B cell (primary cell): ENCODE data around the gene ZMIZ1. TPM values are rescaled to one million over a fixed set of nuclear protein-coding genes. Genes with fewer than 3 reads are reported as not detected.

Experiments
- ATAC-seq: fragments of 200-7000 bp; cut with Tn5 transposase; one replicate; pipeline ENCODE4 v1.10.0; 2021; ENCODE audit warnings: low read depth, mild to moderate bottlenecking, moderate number of reproducible peaks, moderate library complexity
- CTCF ChIA-PET: fragments of 350-600 bp; sonication (Branson Sonifier 250); formaldehyde crosslinking; loops from one replicate; lab custom pipeline; 2021; ENCODE audit warnings: antibody characterized with exemption, inconsistent platforms; lab: Charles Lee
- POLR2A ChIA-PET: fragments of 350-600 bp; sonication (Branson Sonifier 250); formaldehyde crosslinking; loops from one replicate; lab custom pipeline; 2021; ENCODE audit warnings: antibody characterized with exemption; lab: Charles Lee
- DNase-seq: peaks from one replicate; pipeline ENCODE4 v3.0.0; 2013
- H2AFZ ChIP-seq: 2 replicates; pipeline ENCODE4 v1.6.1; 2012; ENCODE audit warnings: mild to moderate bottlenecking, low read depth, low read length; ENCODE audit not compliant: insufficient read depth, poor library complexity, severe bottlenecking
- H3K27ac ChIP-seq, 2 donors: 1 replicate in 1 of 2; 2 replicates in 1 of 2; pipeline ENCODE4 v1.5.1; 2012 to 2013; ENCODE audit warnings: low read length in 2 of 2, mild to moderate bottlenecking in 2 of 2, moderate library complexity in 1 of 2
- H3K27me3 ChIP-seq, 4 experiments: fragments of 200-600 bp in 1 of 4; sonication (generic) in 1 of 4; replicated peaks in 1 of 4; 1 replicate in 2 of 4; 2 replicates in 2 of 4; pipeline versions ENCODE4 v1.6.1 to v1.7.0; 2013 to 2016; ENCODE audit warnings: low read length in 3 of 4, mild to moderate bottlenecking in 2 of 4, mixed read lengths in 1 of 4, moderate library complexity in 1 of 4; ENCODE audit not compliant: insufficient read depth in 4 of 4, control insufficient read depth in 3 of 4; ENCODE audit errors: control extremely low read depth in 1 of 4
- H3K36me3 ChIP-seq, 2 experiments: replicated peaks in 1 of 2; 1 replicate in 1 of 2; 2 replicates in 1 of 2; pipeline versions ENCODE4 v1.6.1 to v1.7.1; 2013; ENCODE audit warnings: low read length in 1 of 2; ENCODE audit not compliant: insufficient read depth in 2 of 2, control insufficient read depth in 1 of 2; ENCODE audit errors: control extremely low read depth in 1 of 2, extremely low read depth in 1 of 2
- H3K4me1 ChIP-seq, 2 donors: fragments of 200-600 bp in 1 of 2; sonication (generic) in 1 of 2; 1 replicate in 1 of 2; 2 replicates in 1 of 2; pipeline versions ENCODE4 v1.5.1 to v1.6.1; 2013 to 2017; ENCODE audit warnings: low read length in 2 of 2; ENCODE audit not compliant: control insufficient read depth in 2 of 2, insufficient read depth in 2 of 2
- H3K4me2 ChIP-seq: replicated peaks from 2 replicates; pipeline ENCODE3; 2012; ENCODE audit warnings: mild to moderate bottlenecking, low read depth, low read length; ENCODE audit not compliant: poor library complexity, severe bottlenecking
- H3K4me3 ChIP-seq, 5 experiments: fragments of 200-600 bp in 1 of 5; sonication (generic) in 1 of 5; 1 replicate in 3 of 5; 2 replicates in 2 of 5; pipeline versions ENCODE4 v1.5.1 to v1.7.0; 2011 to 2016; ENCODE audit warnings: low read length in 4 of 5, mild to moderate bottlenecking in 4 of 5, low read depth in 2 of 5, control low read depth in 1 of 5, moderate library complexity in 1 of 5; ENCODE audit not compliant: insufficient read depth in 1 of 5; ENCODE audit errors: control extremely low read depth in 1 of 5, extremely low read depth in 1 of 5
- H3K79me2 ChIP-seq: fragments of 200-600 bp; sonication (generic); one replicate; pipeline ENCODE4 v1.6.0; 2016; ENCODE audit warnings: low read length; ENCODE audit not compliant: control insufficient read depth, insufficient read depth
- H3K9ac ChIP-seq: fragments of 200-600 bp; sonication (generic); 2 replicates; pipeline ENCODE4 v1.6.1; 2017; ENCODE audit warnings: mild to moderate bottlenecking, low read length, moderate library complexity
- H3K9me3 ChIP-seq, 3 donors: one replicate each; pipeline versions ENCODE4 v1.6.1 to v1.7.1; 2013; ENCODE audit warnings: low read length in 2 of 3; ENCODE audit not compliant: control insufficient read depth in 2 of 3, insufficient read depth in 1 of 3; ENCODE audit errors: control extremely low read depth in 1 of 3
- H4K20me1 ChIP-seq: 2 replicates; pipeline ENCODE4 v1.6.0; 2012; ENCODE audit warnings: mild to moderate bottlenecking, low read length; ENCODE audit not compliant: insufficient read depth, control insufficient read depth, poor library complexity, severe bottlenecking
- H3K27ac Mint-ChIP-seq: one replicate; pipeline ENCODE4 v1.8.0; 2021; ENCODE audit warnings: mixed read lengths
- H3K27me3 Mint-ChIP-seq: one replicate; pipeline ENCODE4 v1.8.0; 2021; ENCODE audit warnings: mixed read lengths
- H3K4me1 Mint-ChIP-seq: one replicate; pipeline ENCODE4 v1.8.0; 2021; ENCODE audit warnings: mixed read lengths
- H3K4me3 Mint-ChIP-seq: one replicate; pipeline ENCODE4 v1.8.0; 2021; ENCODE audit warnings: mixed read lengths
- H3K9me3 Mint-ChIP-seq: one replicate; pipeline ENCODE4 v1.8.0; 2022; ENCODE audit warnings: mixed read lengths; ENCODE audit not compliant: insufficient read depth
- EZH2 ChIP-seq: IDR thresholded peaks from 2 replicates; pipeline ENCODE4 v1.6.1; 2012; ENCODE audit warnings: borderline replicate concordance, low read depth, mild to moderate bottlenecking, moderate library complexity, low read length; ENCODE audit not compliant: insufficient read depth, poor library complexity, severe bottlenecking
- WGBS: methylation state at CpG from one replicate; pipeline ENCODE4 v1.1.5; 2013; ENCODE audit warnings: missing lambda C conversion rate; ENCODE audit not compliant: insufficient coverage; 5-methylcytosine and 5-hydroxymethylcytosine counted together
- intact Hi-C: fragments of 100-400 bp; cut with micrococcal nuclease; formaldehyde crosslinking; loops from one replicate; pipeline ENCODE4 v1.10.0; 2022
- polyA plus RNA-seq: library from polyadenylated mRNA; depleted of rRNA; stranded (reverse); fragments of >200 nt; gene quantifications from 2 replicates; pipeline ENCODE4 v1.2.3, GENCODE V29; 2012
- total RNA-seq, 2 donors: library from RNA; stranded (reverse); fragments of 120-200 nt in 1 of 2; gene quantifications; 1 replicate in 1 of 2; 2 replicates in 1 of 2; pipeline versions ENCODE4 v1.2.3 to v1.2.4, GENCODE V29; 2013 to 2022
- TF ChIP-seq, protein P1 (sequence below): fragments of 200-600 bp; IDR thresholded peaks from one replicate; pipeline ENCODE4 v1.8.0; 2022; ENCODE audit warnings: antibody characterized with exemption, mild to moderate bottlenecking

The ZMIZ1 gene
- total and polyA plus RNA-seq, 2 donors (not counting 1 experiment from before 2014, with no cell fraction given), result 14.3 to 64.9 TPM

DNA sequence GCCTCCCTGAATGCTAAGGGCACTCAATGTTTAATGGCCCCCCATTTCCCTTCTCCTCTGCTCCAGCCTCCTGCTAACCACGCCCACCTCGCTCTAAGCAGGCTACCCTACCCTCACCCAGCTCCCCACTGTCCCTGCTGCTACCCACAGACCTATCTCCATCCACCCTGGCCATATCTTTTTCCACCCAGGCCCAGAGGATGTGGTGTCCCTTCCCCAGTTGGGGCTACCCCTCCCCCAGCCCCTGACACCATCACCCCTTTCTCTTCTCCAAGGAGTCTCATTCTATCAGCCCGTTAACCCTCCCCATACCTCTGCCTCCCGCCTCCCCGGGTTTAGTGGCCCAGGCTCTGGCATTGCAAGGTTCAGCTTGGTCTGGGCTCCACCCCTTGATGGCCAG is 249.6 kb downstream of the ZMIZ1 start:
- Histone ChIP-seq H3K4me1 (peaks cover 27 to 34% of the 10 kb centered on the region in 2 donors), H3K4me3 (no peak overlapping the region), H4K20me1 (no peaks in the 10 kb centered on the region), H3K36me3 (peaks cover 0 to 5% of the 10 kb centered on the region in 2 experiments), H3K79me2 (no peaks in the 10 kb centered on the region), H3K4me2 (no peak overlapping the region), H2AFZ (no peak overlapping the region), H3K27me3 (no peaks in the 10 kb centered on the region), H3K9me3 (no peaks in the 10 kb centered on the region), H3K9ac (no peak overlapping the region), H3K27ac (no peak overlapping the region)
- POLR2A ChIA-PET, result interaction anchor here (1.5 to 1.6 kb wide), 2 partner anchors 13 to 28 kb away, joined by 4 to 6 read pairs; no protein-coding TSS in a partner anchor
- no peaks in the 10 kb centered on the region for H3K27me3 Mint-ChIP-seq
- no peak for DNase-seq
- peaks cover 3% of the 10 kb centered on the region for H3K9me3 Mint-ChIP-seq
- TF ChIP-seq, protein P1, sequence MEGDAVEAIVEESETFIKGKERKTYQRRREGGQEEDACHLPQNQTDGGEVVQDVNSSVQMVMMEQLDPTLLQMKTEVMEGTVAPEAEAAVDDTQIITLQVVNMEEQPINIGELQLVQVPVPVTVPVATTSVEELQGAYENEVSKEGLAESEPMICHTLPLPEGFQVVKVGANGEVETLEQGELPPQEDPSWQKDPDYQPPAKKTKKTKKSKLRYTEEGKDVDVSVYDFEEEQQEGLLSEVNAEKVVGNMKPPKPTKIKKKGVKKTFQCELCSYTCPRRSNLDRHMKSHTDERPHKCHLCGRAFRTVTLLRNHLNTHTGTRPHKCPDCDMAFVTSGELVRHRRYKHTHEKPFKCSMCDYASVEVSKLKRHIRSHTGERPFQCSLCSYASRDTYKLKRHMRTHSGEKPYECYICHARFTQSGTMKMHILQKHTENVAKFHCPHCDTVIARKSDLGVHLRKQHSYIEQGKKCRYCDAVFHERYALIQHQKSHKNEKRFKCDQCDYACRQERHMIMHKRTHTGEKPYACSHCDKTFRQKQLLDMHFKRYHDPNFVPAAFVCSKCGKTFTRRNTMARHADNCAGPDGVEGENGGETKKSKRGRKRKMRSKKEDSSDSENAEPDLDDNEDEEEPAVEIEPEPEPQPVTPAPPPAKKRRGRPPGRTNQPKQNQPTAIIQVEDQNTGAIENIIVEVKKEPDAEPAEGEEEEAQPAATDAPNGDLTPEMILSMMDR, result no peak
- TF ChIP-seq EZH2, result no peak
- no peak overlapping the region for H3K27ac Mint-ChIP-seq
- WGBS, result 94% methylated on average over 5 of the region's 5 CpGs
- intact Hi-C loops, result no loop called here
- CTCF ChIA-PET, result interaction anchor here (1.0 to 3.2 kb wide), 3 partner anchors 13 to 70 kb away, joined by 4 to 15 read pairs (median 9); partner anchors contain the start of gene PPIF
- H3K4me1 Mint-ChIP-seq, result peaks cover 43% of the 10 kb centered on the region
- no peak overlapping the region for H3K4me3 Mint-ChIP-seq
- ATAC-seq, result no peak

DNA sequence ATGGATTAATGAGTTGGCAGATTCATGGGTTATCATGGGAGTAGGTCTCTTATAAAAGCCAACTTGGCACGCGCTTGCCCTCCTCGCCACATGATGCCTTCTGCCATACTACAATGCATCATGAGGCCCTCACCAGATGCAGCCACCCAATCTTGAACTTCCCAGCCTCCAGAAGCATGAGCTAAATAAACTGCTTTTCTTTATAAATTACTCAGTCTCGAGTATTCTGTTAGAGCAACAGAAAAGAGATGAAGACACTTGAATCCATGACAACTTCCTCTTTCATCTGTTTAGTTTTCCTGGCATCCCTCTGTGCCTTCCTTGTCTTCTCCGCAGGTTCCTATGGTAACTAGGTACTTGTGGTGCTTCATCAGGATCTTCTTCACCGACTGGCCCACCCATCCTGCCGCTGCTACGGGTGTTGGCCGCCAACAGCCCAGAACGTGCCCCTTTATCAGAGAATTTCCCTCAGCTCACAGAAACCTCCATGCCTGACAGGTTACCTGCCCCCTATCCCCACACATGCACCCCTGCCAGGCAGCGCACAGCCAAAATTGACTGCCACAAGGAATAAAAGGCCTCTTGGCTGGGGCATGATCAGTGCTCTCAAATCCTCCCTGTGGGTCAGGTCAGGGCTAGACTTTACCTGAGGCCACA is 250.5 kb downstream of the ZMIZ1 start:
- H3K4me3 Mint-ChIP-seq, result no peak overlapping the region
- H3K27ac Mint-ChIP-seq, result peak overlapping the region; percentile 50
- no peak overlapping the region for H3K9ac ChIP-seq
- no peak overlapping the region for H3K4me2 ChIP-seq
- intact Hi-C loops, result no loop called here
- H4K20me1 ChIP-seq, result no peaks in the 10 kb centered on the region
- 89% methylated on average over 10 of the region's 11 CpGs for WGBS
- no peak overlapping the region for H2AFZ ChIP-seq
- no peak overlapping the region for H3K27ac ChIP-seq
- ATAC-seq (no peak), DNase-seq (no peak)
- no peaks in the 10 kb centered on the region for H3K27me3 Mint-ChIP-seq
- H3K79me2 ChIP-seq, result no peaks in the 10 kb centered on the region
- H3K4me1 Mint-ChIP-seq, result peaks cover 51% of the 10 kb centered on the region
- TF ChIP-seq EZH2, result no peak
- TF ChIP-seq, protein P1, result no peak
- ChIA-PET CTCF (interaction anchor here (2.3 kb wide), 1 partner anchor 12 kb away, joined by 9 read pairs; no protein-coding TSS in a partner anchor), POLR2A (no interaction called here)
- no peaks in the 10 kb centered on the region for H3K9me3 ChIP-seq
- H3K4me3 ChIP-seq, result no peak overlapping the region
- H3K9me3 Mint-ChIP-seq, result peaks cover 3% of the 10 kb centered on the region
- H3K4me1 ChIP-seq, result peaks cover 32 to 43% of the 10 kb centered on the region in 2 donors
- H3K36me3 ChIP-seq, result no peaks in the 10 kb centered on the region
- H3K27me3 ChIP-seq, result no peaks in the 10 kb centered on the region
